PC-3 (cell line): ENCODE data around the gene SAMD9L. TPM values are rescaled to one million over a fixed set of nuclear protein-coding genes. Genes with fewer than 3 reads are reported as not detected.

ENCODE experiments used
- ATAC-seq: fragments of 200-7000 bp; cut with Tn5 transposase; 2 replicates; pipeline ENCODE4 v1.9.1; 2020; ENCODE audit warnings: mild to moderate bottlenecking, moderate library complexity
- Bru-seq: library from RNA; stranded (reverse); fragments of 400-500 nt; gene quantifications from one replicate; lab custom pipeline; 2021; lab: Mats Ljungman, UMichigan
- BruChase-seq, 2 experiments: library from RNA; stranded (reverse); fragments of 400-500 nt; gene quantifications; one replicate each; lab custom pipeline; 2021; lab: Mats Ljungman, UMichigan
- BruUV-seq: library from RNA; stranded (reverse); fragments of 400-500 nt; replicated peaks from 2 replicates; lab custom pipeline; 2021; lab: Mats Ljungman, UMichigan
- CTCF ChIA-PET: fragments of 300-600 bp; sonication (Branson Sonifier 250); formaldehyde crosslinking; loops from one replicate; lab custom pipeline; 2022; ENCODE audit warnings: antibody characterized with exemption; lab: Charles Lee
- POLR2A ChIA-PET: fragments of 300-600 bp; sonication (Branson Sonifier 250); formaldehyde crosslinking; loops from one replicate; lab custom pipeline; 2022; ENCODE audit warnings: antibody characterized with exemption; ENCODE audit not compliant: unreplicated experiment; lab: Charles Lee
- DNase-seq: peaks from one replicate; pipeline ENCODE4 v3.0.0-alpha.2; 2015
- H2AFZ ChIP-seq: fragments of 300-600 bp; sonication (generic); 2 replicates; pipeline ENCODE4 v1.6.0; 2016; ENCODE audit warnings: antibody characterized with exemption, low read length
- H3F3A ChIP-seq: fragments of 300-600 bp; sonication (generic); one replicate; pipeline ENCODE4 v1.6.0; 2017; ENCODE audit warnings: antibody characterized with exemption, low read length, control low read depth, mild to moderate bottlenecking; ENCODE audit not compliant: unreplicated experiment
- H3K27ac ChIP-seq: fragments of 300-600 bp; sonication (generic); 2 replicates; pipeline ENCODE4 v1.5.1; 2016; ENCODE audit warnings: mild to moderate bottlenecking, low read length
- H3K27me3 ChIP-seq: fragments of 300-600 bp; sonication (generic); 2 replicates; pipeline ENCODE4 v1.6.1; 2016; ENCODE audit warnings: low read length, mixed read lengths
- H3K36me3 ChIP-seq: fragments of 300-600 bp; sonication (generic); 2 replicates; pipeline ENCODE4 v1.6.1; 2016; ENCODE audit warnings: low read depth, mixed run types, low read length, mixed read lengths
- H3K4me1 ChIP-seq: fragments of 300-600 bp; sonication (generic); 2 replicates; pipeline ENCODE4 v1.5.1; 2016; ENCODE audit warnings: low read length; ENCODE audit not compliant: insufficient read depth
- H3K4me2 ChIP-seq: fragments of 300-600 bp; sonication (generic); 2 replicates; pipeline ENCODE4 v1.6.0; 2016; ENCODE audit warnings: low read length
- H3K4me3 ChIP-seq: fragments of 300-600 bp; sonication (generic); 2 replicates; pipeline ENCODE4 v1.5.1; 2016; ENCODE audit warnings: mild to moderate bottlenecking, low read length, mixed read lengths
- H3K79me2 ChIP-seq: fragments of 300-600 bp; sonication (generic); 2 replicates; pipeline ENCODE4 v1.6.1; 2017; ENCODE audit warnings: low read length, mixed read lengths
- H3K9ac ChIP-seq: fragments of 300-600 bp; sonication (generic); 2 replicates; pipeline ENCODE4 v1.6.0; 2016; ENCODE audit warnings: mild to moderate bottlenecking, low read length
- H3K9me2 ChIP-seq: fragments of 300-600 bp; sonication (generic); replicated peaks from 2 replicates; pipeline ENCODE4 v1.6.1; 2016; ENCODE audit warnings: mixed run types, low read length, mixed read lengths
- H3K9me3 ChIP-seq: fragments of 300-600 bp; sonication (generic); 2 replicates; pipeline ENCODE4 v1.6.1; 2016; ENCODE audit warnings: low read length, mixed read lengths
- H4K20me1 ChIP-seq: fragments of 300-600 bp; sonication (generic); 2 replicates; pipeline ENCODE4 v1.6.1; 2016; ENCODE audit warnings: low read length, mixed read lengths
- CTCF ChIP-seq: fragments of 300-600 bp; sonication (generic); conservative IDR thresholded peaks from 2 replicates; pipeline ENCODE4 v1.5.1; 2017; ENCODE audit warnings: antibody characterized with exemption, low read depth, mild to moderate bottlenecking, low read length
- EZH2 ChIP-seq: fragments of 300-600 bp; sonication (generic); IDR thresholded peaks from one replicate; pipeline ENCODE4 v1.6.1; 2017; ENCODE audit warnings: antibody characterized with exemption, mild to moderate bottlenecking, low read length; ENCODE audit not compliant: unreplicated experiment
- EZH2phosphoT487 ChIP-seq: fragments of 300-600 bp; sonication (generic); IDR thresholded peaks from 2 replicates; pipeline ENCODE4 v1.6.1; 2018; ENCODE audit warnings: mild to moderate bottlenecking, antibody characterized with exemption, low read length, borderline replicate concordance
- intact Hi-C: fragments of 100-400 bp; cut with micrococcal nuclease; formaldehyde crosslinking; loops from 2 replicates; pipeline ENCODE4 v1.9.0; 2023
- long read RNA-seq: library from polyadenylated mRNA; unstranded; transcript quantifications from one replicate; pipeline ENCODE4 v2.0.0, GENCODE V29; 2021; ENCODE audit not compliant: unreplicated experiment
- total RNA-seq: library from RNA; depleted of rRNA; stranded (reverse); fragments of >200 nt; gene quantifications from 2 replicates; pipeline ENCODE4 v1.2.3, GENCODE V29; 2014; rRNA removed

Gene SAMD9L
- 2.6 and 2.8 TPM in 2 replicates for total RNA-seq
- Bru-seq, nascent RNA = percentile 54 among the genes with signal in this experiment
- percentile 75 among the genes with signal in this experiment for BruChase-seq, experiment 1, labeled RNA remaining after a 6-hour chase
- percentile 84 among the genes with signal in this experiment for BruChase-seq, experiment 2, labeled RNA remaining after a 2-hour chase
- long read RNA-seq, full-length matches to known transcripts = 18 of 30 reads
- long read RNA-seq, partial matches to known transcripts = 2 of 30 reads
- long read RNA-seq, other reads (novel, unspliced or antisense) = 10 of 30 reads

GRCh38 chr7:93148144-93148543 is at the start of gene SAMD9L:
TSS of gene SAMD9L (minus strand) at chr7:93148385. CDS start at chr7:93135971, 12,414 bp downstream.
- H3K27ac ChIP-seq = no peak within 1 kb of the TSS
- no peaks in the 10 kb centered on the region for H4K20me1 ChIP-seq
- no peaks in the 10 kb centered on the region for H3F3A ChIP-seq
- no peaks in the 10 kb centered on the region for H3K9me2 ChIP-seq
- peak within 1 kb of the TSS; percentile 92 for H2AFZ ChIP-seq
- peak; percentile 13 for DNase-seq
- peaks cover 36% of the 10 kb centered on the region for H3K4me1 ChIP-seq
- ChIA-PET POLR2A (no interaction called here), CTCF (no interaction called here)
- ATAC-seq = no peak; the same call in 1 of the 2 replicates
- peak within 1 kb of the TSS; percentile 96 for H3K4me2 ChIP-seq
- H3K9ac ChIP-seq = peak within 1 kb of the TSS; percentile 47
- no TSS peak for BruUV-seq
- intact Hi-C loops = no loop called here
- no peaks in the 10 kb centered on the region for H3K9me3 ChIP-seq
- H3K36me3 ChIP-seq = no peaks in the 10 kb centered on the region
- H3K27me3 ChIP-seq = no peaks in the 10 kb centered on the region
- no peaks in the 10 kb centered on the region for H3K79me2 ChIP-seq
- peak within 1 kb of the TSS; percentile 74 for H3K4me3 ChIP-seq
- TF ChIP-seq EZH2phosphoT487 (no peak), EZH2 (no peak), CTCF (no peak)

- H3K27me3 ChIP-seq = no peaks in the 10 kb centered on the region
- no peaks in the 10 kb centered on the region for H3K79me2 ChIP-seq
- no peaks in the 10 kb centered on the region for H3K9me2 ChIP-seq
- H3F3A ChIP-seq = no peaks in the 10 kb centered on the region
- no peaks in the 10 kb centered on the region for H3K9me3 ChIP-seq
- no TSS peak for BruUV-seq
- intact Hi-C loops = no loop called here
- DNase-seq = no peak
- H3K4me1 ChIP-seq = peaks cover 18% of the 10 kb centered on the region
- CTCF ChIA-PET = no interaction called here
- TF ChIP-seq EZH2phosphoT487 (no peak), CTCF (no peak), EZH2 (no peak)
- no peaks in the 10 kb centered on the region for H3K36me3 ChIP-seq
- no peaks in the 10 kb centered on the region for H4K20me1 ChIP-seq
- H2AFZ ChIP-seq = no peak overlapping the region
- H3K9ac ChIP-seq = no peak overlapping the region
- POLR2A ChIA-PET = no interaction called here
- H3K27ac ChIP-seq = no peak overlapping the region
- H3K4me2 ChIP-seq = no peak overlapping the region
- H3K4me3 ChIP-seq = no peak overlapping the region
- ATAC-seq = no peak
Observed at GRCh38 chr7:93196336-93196735, 48.2 kb upstream of the SAMD9L start.

- peak; percentile 94 for ATAC-seq
Observed at GRCh38 chr7:93194386-93194785, 46.2 kb upstream of the SAMD9L start.

More at GRCh38 chr7:93194386-93194785, 46.2 kb upstream of the SAMD9L start:
- intact Hi-C loops = loop anchor here (1.0 kb wide), 1 partner anchor 9 kb away; no protein-coding TSS in a partner anchor
- Histone ChIP-seq H3K36me3 (no peaks in the 10 kb centered on the region), H3K27me3 (no peaks in the 10 kb centered on the region), H3F3A (no peaks in the 10 kb centered on the region), H3K9me2 (no peaks in the 10 kb centered on the region), H4K20me1 (no peaks in the 10 kb centered on the region), H3K27ac (peak overlapping the region; percentile 59), H3K4me3 (no peak overlapping the region), H3K79me2 (no peaks in the 10 kb centered on the region), H3K4me1 (peaks cover 18% of the 10 kb centered on the region), H3K9ac (peak overlapping the region; percentile 21; the same call in 1 of the 2 replicates), H2AFZ (peak overlapping the region; percentile 49), H3K4me2 (peak overlapping the region; percentile 56), H3K9me3 (no peaks in the 10 kb centered on the region)
- BruUV-seq = no TSS peak
- no peak for TF ChIP-seq EZH2
- no peak for TF ChIP-seq EZH2phosphoT487
- no peak for TF ChIP-seq CTCF
- CTCF ChIA-PET = no interaction called here
- DNase-seq = peak; percentile 85
- POLR2A ChIA-PET = interaction anchor here (0.5 kb wide), 1 partner anchor 358 kb away, joined by 11 read pairs; the partner anchor contains the start of gene CDK6
